Activated CD4-positive, alpha-beta memory T cell treated with anti-CD3 and anti-CD28 coated beads, Interleukin-2, amount 10 ng/mL, durations not matched to agents 7 days and 5 days (primary cell): ENCODE measurements around the gene SCN3A. TPM values are rescaled to one million over a fixed set of nuclear protein-coding genes. Genes with fewer than 3 reads are reported as not detected.

Source experiments
- CTCF ChIA-PET: fragments of 350-600 bp; sonication (Branson Sonifier 250); formaldehyde crosslinking; loops from one replicate; lab custom pipeline; 2021; ENCODE audit warnings: antibody characterized with exemption, inconsistent platforms; lab: Charles Lee
- POLR2A ChIA-PET: fragments of 350-600 bp; sonication (Branson Sonifier 250); formaldehyde crosslinking; loops from one replicate; lab custom pipeline; 2021; ENCODE audit warnings: antibody characterized with exemption; lab: Charles Lee
- DNase-seq: peaks from one replicate; pipeline ENCODE4 v3.0.0-alpha.2; 2020
- H3K27ac Mint-ChIP-seq: one replicate; pipeline ENCODE4 v1.8.0; 2021; ENCODE audit warnings: mild to moderate bottlenecking, mixed read lengths
- H3K27me3 Mint-ChIP-seq: one replicate; pipeline ENCODE4 v1.8.0; 2021; ENCODE audit warnings: mixed read lengths
- H3K36me3 Mint-ChIP-seq: one replicate; pipeline ENCODE4 v1.8.0; 2021; ENCODE audit warnings: low read depth, mixed read lengths
- H3K4me1 Mint-ChIP-seq: one replicate; pipeline ENCODE4 v1.8.0; 2021; ENCODE audit warnings: mixed read lengths
- H3K4me3 Mint-ChIP-seq: one replicate; pipeline ENCODE4 v1.8.0; 2021; ENCODE audit warnings: mild to moderate bottlenecking, mixed read lengths
- H3K9me3 Mint-ChIP-seq: one replicate; pipeline ENCODE4 v1.8.0; 2021; ENCODE audit warnings: mixed read lengths
- total RNA-seq, 2 experiments: library from RNA; stranded (reverse); gene quantifications; one replicate each; pipeline ENCODE4 v1.2.3, GENCODE V29; 2021

Gene SCN3A
- total RNA-seq, 2 experiments from 2014 or later = not detected

DNA sequence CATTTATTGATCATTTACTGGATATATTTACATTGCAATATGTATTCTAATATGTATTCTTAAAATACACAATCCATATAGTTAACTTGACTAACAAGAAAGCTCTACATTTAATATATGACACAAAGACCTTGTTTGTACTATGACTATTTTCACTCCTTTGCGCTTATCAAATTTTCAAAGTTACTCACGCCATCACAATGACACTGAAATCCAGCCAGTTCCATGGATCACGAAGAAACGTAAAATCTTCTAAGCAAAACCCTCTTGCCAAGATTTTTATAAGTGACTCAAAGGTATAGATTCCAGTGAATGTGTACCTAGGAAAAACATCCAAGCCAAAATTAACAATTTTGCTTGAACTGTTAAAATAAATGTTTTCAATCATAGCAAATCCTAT, 39.6 kb downstream of the SCN3A start:
- Mint-ChIP-seq H3K4me1 (no peaks in the 10 kb centered on the region), H3K36me3 (no peaks in the 10 kb centered on the region), H3K27me3 (no peaks in the 10 kb centered on the region), H3K27ac (no peak overlapping the region), H3K4me3 (no peak overlapping the region), H3K9me3 (no peaks in the 10 kb centered on the region)
- CTCF ChIA-PET = no interaction called here
- POLR2A ChIA-PET = no interaction called here
- DNase-seq = no peak

DNA sequence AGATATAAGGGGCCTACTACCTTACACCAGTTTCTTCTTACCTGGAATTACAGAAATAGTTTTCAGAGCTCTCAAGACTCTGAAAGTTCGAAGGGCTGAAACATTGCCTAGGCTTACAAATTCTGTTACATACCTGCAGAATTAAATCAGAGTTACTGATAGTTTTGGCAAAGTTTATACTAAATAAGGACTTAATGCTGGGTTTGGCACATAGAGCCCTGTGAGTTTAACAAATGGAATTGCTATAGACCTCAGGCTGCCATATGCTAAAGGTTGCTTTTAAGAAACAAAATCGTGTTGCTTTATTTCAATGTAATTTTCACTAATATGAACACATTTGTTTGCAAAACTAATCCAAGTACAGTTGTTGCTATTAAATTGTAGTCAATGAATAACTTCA, 40.1 kb downstream of the SCN3A start:
- CTCF ChIA-PET = no interaction called here
- H3K27ac Mint-ChIP-seq = no peak overlapping the region
- H3K4me3 Mint-ChIP-seq = no peak overlapping the region
- no peak for DNase-seq
- H3K4me1 Mint-ChIP-seq = no peaks in the 10 kb centered on the region
- no peaks in the 10 kb centered on the region for H3K27me3 Mint-ChIP-seq
- POLR2A ChIA-PET = no interaction called here
- no peaks in the 10 kb centered on the region for H3K36me3 Mint-ChIP-seq
- H3K9me3 Mint-ChIP-seq = no peaks in the 10 kb centered on the region

- ChIA-PET POLR2A (no interaction called here), CTCF (no interaction called here)
- Mint-ChIP-seq H3K27ac (no peak overlapping the region), H3K4me3 (no peak overlapping the region), H3K9me3 (no peaks in the 10 kb centered on the region), H3K36me3 (no peaks in the 10 kb centered on the region), H3K27me3 (no peaks in the 10 kb centered on the region), H3K4me1 (no peaks in the 10 kb centered on the region)
- DNase-seq = no peak
Observed at GRCh38 chr2:165162466-165162865, 41.4 kb downstream of the SCN3A start.

DNA sequence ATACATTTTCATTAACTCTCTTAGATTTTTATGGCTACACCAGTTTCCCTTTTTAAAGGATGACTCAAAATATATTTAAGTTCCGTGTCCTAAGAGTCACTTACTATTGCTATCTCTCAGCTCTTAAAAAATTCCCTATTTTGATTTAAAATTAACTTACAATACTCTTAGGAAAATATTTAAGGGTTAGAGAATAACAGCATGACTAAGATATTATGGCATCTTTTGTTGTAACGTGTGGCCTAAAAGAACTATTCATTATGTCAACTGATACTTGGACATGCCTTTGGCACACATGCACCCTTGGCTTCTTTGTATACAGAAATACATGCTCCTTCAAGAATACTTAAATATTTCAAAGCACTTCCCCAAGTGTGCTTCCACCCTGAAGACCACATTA, 42.3 kb downstream of the SCN3A start:
- DNase-seq = no peak
- POLR2A ChIA-PET = no interaction called here
- no peaks in the 10 kb centered on the region for H3K9me3 Mint-ChIP-seq
- CTCF ChIA-PET = no interaction called here
- no peak overlapping the region for H3K4me3 Mint-ChIP-seq
- H3K36me3 Mint-ChIP-seq = no peaks in the 10 kb centered on the region
- no peaks in the 10 kb centered on the region for H3K4me1 Mint-ChIP-seq
- no peaks in the 10 kb centered on the region for H3K27me3 Mint-ChIP-seq
- H3K27ac Mint-ChIP-seq = no peak overlapping the region

DNA sequence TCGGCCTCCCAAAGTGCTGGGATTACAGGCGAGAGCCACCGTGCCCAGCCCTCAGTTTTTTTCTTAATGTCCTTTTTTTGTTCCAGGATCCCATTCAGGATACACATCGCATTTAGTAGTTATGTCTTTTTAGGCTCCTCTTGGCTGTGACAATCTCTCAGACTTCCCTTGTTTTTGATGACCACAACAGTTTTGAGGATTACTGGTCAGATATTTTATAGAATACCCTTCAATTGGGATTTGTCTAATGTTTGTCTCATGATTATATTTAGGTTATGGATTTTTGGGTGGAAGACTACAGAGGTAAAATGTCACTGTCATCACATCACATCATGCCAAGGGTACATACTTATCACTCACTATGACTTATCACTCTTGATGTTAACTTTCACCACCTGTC, 46.7 kb downstream of the SCN3A start:
- Mint-ChIP-seq H3K4me3 (no peak overlapping the region), H3K9me3 (no peaks in the 10 kb centered on the region), H3K4me1 (no peaks in the 10 kb centered on the region), H3K27me3 (no peaks in the 10 kb centered on the region), H3K36me3 (no peaks in the 10 kb centered on the region), H3K27ac (no peak overlapping the region)
- DNase-seq = no peak
- ChIA-PET CTCF (no interaction called here), POLR2A (no interaction called here)

- H3K27me3 Mint-ChIP-seq = no peaks in the 10 kb centered on the region
- DNase-seq = no peak
- ChIA-PET POLR2A (no interaction called here), CTCF (no interaction called here)
- no peaks in the 10 kb centered on the region for H3K36me3 Mint-ChIP-seq
- H3K9me3 Mint-ChIP-seq = no peaks in the 10 kb centered on the region
- H3K4me3 Mint-ChIP-seq = no peak overlapping the region
- no peaks in the 10 kb centered on the region for H3K4me1 Mint-ChIP-seq
- no peak overlapping the region for H3K27ac Mint-ChIP-seq
Observed at GRCh38 chr2:165155152-165155551, 48.7 kb downstream of the SCN3A start.

DNA sequence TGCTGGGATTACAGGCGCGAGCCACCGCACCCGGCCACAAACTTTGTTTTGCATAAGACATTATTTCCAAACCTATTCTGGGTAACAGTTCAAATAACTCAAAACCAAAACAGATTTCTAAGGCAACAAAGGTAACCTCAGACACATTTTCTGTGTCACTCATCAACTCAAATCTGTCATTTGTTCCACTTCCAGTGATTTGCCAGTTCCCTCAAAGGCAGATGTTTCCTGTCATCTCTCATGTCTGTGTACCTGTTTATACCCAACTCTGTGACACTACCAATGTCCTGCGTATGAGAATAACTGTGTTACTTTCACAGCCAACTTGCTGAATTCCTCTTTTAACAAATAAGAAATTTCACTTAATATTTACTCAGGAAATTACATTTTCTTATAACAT, 54.4 kb downstream of the SCN3A start:
- Mint-ChIP-seq H3K4me1 (no peaks in the 10 kb centered on the region), H3K36me3 (no peaks in the 10 kb centered on the region), H3K27ac (no peak overlapping the region), H3K4me3 (no peak overlapping the region), H3K9me3 (no peaks in the 10 kb centered on the region), H3K27me3 (no peaks in the 10 kb centered on the region)
- DNase-seq = no peak
- POLR2A ChIA-PET = no interaction called here
- CTCF ChIA-PET = no interaction called here

DNA sequence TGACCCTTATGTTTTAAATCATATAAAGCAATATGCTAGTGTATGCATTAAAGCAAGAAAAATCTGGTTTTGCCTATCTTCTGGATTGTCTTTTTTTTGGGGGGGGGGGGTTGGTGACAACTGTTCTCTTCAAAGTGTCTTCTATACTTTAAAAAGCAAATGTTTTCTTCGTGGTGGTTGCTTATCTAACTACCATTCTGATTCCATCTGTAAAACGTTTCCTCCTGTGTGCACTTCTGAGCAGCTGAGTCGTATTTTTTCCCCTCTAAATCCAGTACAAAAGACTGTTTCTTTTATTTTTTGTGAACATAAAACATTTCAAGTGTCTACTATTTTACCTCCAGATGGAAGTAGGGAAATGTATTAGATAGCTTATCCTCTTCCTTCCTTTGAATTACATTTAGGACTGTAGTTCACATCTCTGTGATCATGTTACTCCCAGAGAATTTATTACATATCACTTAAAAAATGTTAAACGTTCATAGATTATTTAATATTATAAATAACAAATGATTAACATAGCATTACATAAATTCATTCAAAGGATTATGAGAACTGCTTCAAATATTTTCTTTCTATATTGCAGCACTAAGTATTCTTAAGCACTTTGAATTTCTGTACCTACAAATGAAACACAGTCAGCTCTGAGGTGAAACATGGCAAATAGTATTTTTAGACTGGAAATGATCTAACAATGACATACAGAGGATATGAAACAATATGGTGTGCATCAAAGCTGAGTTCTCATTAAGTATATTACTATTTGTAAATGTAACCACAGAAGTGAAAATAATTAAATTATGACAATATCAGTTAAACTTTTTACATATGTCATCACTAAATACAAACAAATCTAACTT, 56.4 kb downstream of the SCN3A start:
- POLR2A ChIA-PET = no interaction called here
- Mint-ChIP-seq H3K4me3 (no peak overlapping the region), H3K27me3 (no peaks in the 10 kb centered on the region), H3K4me1 (no peaks in the 10 kb centered on the region), H3K27ac (no peak overlapping the region), H3K9me3 (no peaks in the 10 kb centered on the region), H3K36me3 (no peaks in the 10 kb centered on the region)
- CTCF ChIA-PET = no interaction called here
- DNase-seq = no peak

- no peaks in the 10 kb centered on the region for H3K36me3 Mint-ChIP-seq
- H3K9me3 Mint-ChIP-seq = no peaks in the 10 kb centered on the region
- POLR2A ChIA-PET = no interaction called here
- H3K4me1 Mint-ChIP-seq = no peaks in the 10 kb centered on the region
- no peak overlapping the region for H3K27ac Mint-ChIP-seq
- H3K27me3 Mint-ChIP-seq = no peaks in the 10 kb centered on the region
- CTCF ChIA-PET = no interaction called here
- DNase-seq = no peak
- no peak overlapping the region for H3K4me3 Mint-ChIP-seq
Observed at GRCh38 chr2:165144315-165144714, 59.5 kb downstream of the SCN3A start.

DNA sequence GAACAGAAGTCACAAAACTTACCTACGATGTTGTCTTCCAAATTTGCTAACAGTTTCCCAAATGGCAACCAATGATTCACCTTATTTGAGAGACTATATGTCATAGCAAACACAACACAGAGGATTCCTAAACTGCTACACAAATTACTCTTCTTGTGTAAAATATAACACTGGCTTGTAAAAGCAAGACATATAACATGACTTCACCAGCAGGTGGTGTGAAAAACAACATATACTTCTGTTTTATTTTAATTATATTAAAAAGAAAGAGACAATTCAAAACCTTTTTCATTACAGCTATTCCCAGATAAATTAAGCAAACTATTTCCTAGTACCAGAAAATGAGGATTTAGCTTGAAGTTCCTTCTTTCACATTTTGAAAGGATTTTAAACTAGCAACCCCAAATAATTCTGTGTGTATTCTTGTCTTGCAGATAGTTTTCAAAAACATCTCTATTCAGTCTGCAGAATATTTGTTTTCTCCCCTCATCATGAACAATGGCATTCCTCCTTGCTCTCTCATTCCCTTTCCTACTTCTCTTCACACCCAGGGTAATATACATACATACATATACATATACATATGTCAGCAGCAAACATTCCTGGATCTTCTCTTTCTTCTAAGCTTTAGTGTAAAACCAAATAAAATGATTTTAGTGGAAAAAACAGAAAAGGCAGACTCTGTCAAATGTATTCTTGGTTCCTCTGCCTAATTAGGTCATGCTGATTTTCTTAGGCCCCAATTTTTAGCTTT, 62.1 kb downstream of the SCN3A start:
- H3K36me3 Mint-ChIP-seq = no peaks in the 10 kb centered on the region

DNA sequence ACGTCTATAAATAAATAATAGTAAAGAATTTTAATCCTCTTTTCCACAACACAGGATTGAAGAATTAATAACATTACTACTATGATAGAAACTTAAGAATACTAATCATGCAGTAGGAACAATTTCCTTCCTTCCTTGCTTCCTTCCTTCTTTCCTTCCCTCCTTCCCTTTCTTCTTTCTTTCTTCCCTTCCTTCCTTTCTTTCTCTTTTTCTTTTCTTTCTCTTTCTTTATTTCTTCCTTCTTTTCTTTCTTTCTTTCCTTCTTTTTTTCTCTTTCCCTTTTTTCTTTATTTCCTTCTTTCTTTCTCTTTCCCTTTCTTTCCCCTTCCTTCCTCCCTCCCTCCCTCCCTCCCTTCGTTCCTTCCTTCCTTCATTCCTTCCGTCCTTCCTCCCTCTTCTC, 77.6 kb downstream of the SCN3A start:
- no peak for DNase-seq
- no peaks in the 10 kb centered on the region for H3K27me3 Mint-ChIP-seq
- H3K36me3 Mint-ChIP-seq = no peaks in the 10 kb centered on the region
- CTCF ChIA-PET = no interaction called here
- no peaks in the 10 kb centered on the region for H3K4me1 Mint-ChIP-seq
- H3K4me3 Mint-ChIP-seq = no peak overlapping the region
- H3K27ac Mint-ChIP-seq = no peak overlapping the region
- no peaks in the 10 kb centered on the region for H3K9me3 Mint-ChIP-seq
- POLR2A ChIA-PET = no interaction called here

More for the DNA sequence above, 62.1 kb downstream of the SCN3A start:
- H3K27me3 Mint-ChIP-seq = no peaks in the 10 kb centered on the region
- POLR2A ChIA-PET = no interaction called here
- H3K9me3 Mint-ChIP-seq = no peaks in the 10 kb centered on the region
- H3K27ac Mint-ChIP-seq = no peak overlapping the region
- CTCF ChIA-PET = no interaction called here
- no peak for DNase-seq
- no peaks in the 10 kb centered on the region for H3K4me1 Mint-ChIP-seq
- H3K4me3 Mint-ChIP-seq = no peak overlapping the region

- no peak overlapping the region for H3K4me3 Mint-ChIP-seq
- no peaks in the 10 kb centered on the region for H3K27me3 Mint-ChIP-seq
- no peak for DNase-seq
- H3K36me3 Mint-ChIP-seq = no peaks in the 10 kb centered on the region
- ChIA-PET CTCF (no interaction called here), POLR2A (no interaction called here)
- no peak overlapping the region for H3K27ac Mint-ChIP-seq
- H3K9me3 Mint-ChIP-seq = no peaks in the 10 kb centered on the region
- no peaks in the 10 kb centered on the region for H3K4me1 Mint-ChIP-seq
Observed at GRCh38 chr2:165122521-165122920, 81.3 kb downstream of the SCN3A start.

DNA sequence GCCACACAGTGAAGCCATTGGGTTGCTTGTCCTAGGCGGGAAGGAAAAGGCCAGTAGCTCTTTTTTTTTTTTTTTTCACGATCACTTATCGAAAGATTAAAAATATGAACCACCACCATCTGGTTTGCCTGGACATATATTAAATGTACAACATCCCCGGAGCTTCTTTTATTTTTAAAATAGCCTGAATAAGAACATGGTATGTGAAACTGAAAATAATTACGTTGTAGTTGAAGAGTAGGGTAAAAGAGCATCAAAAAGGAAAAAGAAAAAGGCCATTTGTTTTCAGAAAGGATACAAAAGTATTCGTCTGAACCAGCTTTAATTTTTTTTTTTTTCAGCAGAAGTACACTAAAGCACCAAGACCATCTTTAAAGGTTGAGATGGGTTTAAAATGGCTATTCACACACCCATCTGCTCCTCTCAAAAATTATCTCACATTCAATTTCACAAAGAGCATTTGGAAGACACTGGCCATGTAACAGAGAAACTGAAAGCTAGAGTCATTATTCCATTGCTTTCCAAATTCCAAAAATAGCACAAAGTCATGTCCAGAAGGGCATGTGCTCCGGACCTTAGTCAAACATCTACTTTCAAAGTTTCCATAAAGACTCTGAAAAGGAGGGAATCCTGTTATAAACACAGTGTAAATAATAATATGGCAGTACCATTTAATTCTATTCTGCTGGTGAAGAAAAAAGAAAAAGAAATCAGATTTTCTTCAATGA, 82.9 kb downstream of the SCN3A start:
- H3K9me3 Mint-ChIP-seq = no peaks in the 10 kb centered on the region
- no peaks in the 10 kb centered on the region for H3K27me3 Mint-ChIP-seq
- no peak for DNase-seq
- no peak overlapping the region for H3K27ac Mint-ChIP-seq
- no peak overlapping the region for H3K4me3 Mint-ChIP-seq
- H3K36me3 Mint-ChIP-seq = no peaks in the 10 kb centered on the region
- no peaks in the 10 kb centered on the region for H3K4me1 Mint-ChIP-seq
- POLR2A ChIA-PET = no interaction called here
- CTCF ChIA-PET = no interaction called here
